Keratinocyte (primary cell): Measurements from ENCODE around the gene CHRNA5. TPM values are rescaled to one million over a fixed set of nuclear protein-coding genes. Genes with fewer than 3 reads are reported as not detected.

ENCODE experiments used
- DNase-seq: peaks from one replicate; pipeline ENCODE4 v3.0.0-alpha.2; 2011; ENCODE audit warnings: low read depth, missing footprints, low spot score
- FAIRE-seq: peaks from 2 replicates; lab custom pipeline; 2011; peaks lifted over from hg19 to GRCh38; lab: Jason Lieb, UNC
- H2AFZ ChIP-seq: 2 replicates; pipeline ENCODE4 v1.6.0; 2012; ENCODE audit warnings: low read length, control low read depth, inconsistent platforms; ENCODE audit not compliant: control insufficient read depth
- H3K27ac ChIP-seq: 2 replicates; pipeline ENCODE4 v1.5.1; 2011; ENCODE audit warnings: low read length; ENCODE audit not compliant: control insufficient read depth, insufficient read depth
- H3K27me3 ChIP-seq: 3 replicates; pipeline ENCODE4 v1.6.0; 2011; ENCODE audit warnings: low read length; ENCODE audit not compliant: control insufficient read depth, insufficient read depth; ENCODE audit errors: extremely low read depth
- H3K36me3 ChIP-seq, 2 experiments: 2 replicates in 1 of 2; 3 replicates in 1 of 2; pipeline ENCODE4 v1.5.1; 2011; ENCODE audit warnings: low read length in 2 of 2, mild to moderate bottlenecking in 1 of 2; ENCODE audit not compliant: control insufficient read depth in 2 of 2, insufficient read depth in 2 of 2; ENCODE audit errors: extremely low read depth in 1 of 2
- H3K4me1 ChIP-seq: 3 replicates; pipeline ENCODE4 v1.5.1; 2011; ENCODE audit warnings: low read length; ENCODE audit not compliant: control insufficient read depth, insufficient read depth; ENCODE audit errors: extremely low read depth
- H3K4me2 ChIP-seq: 3 replicates; pipeline ENCODE4 v1.6.0; 2011; ENCODE audit warnings: low read depth, low read length; ENCODE audit not compliant: control insufficient read depth, insufficient read depth; ENCODE audit errors: extremely low read depth
- H3K4me3 ChIP-seq, 3 experiments: fragments of 200-600 bp in 1 of 3; sonication (generic) in 1 of 3; 2 replicates in 2 of 3; 3 replicates in 1 of 3; pipeline ENCODE4 v1.5.1; 2011 to 2016; ENCODE audit warnings: low read length in 3 of 3, mild to moderate bottlenecking in 3 of 3, control low read depth in 2 of 3, inconsistent platforms in 1 of 3, low read depth in 1 of 3, mixed read lengths in 1 of 3, mixed run types in 1 of 3, moderate library complexity in 1 of 3; ENCODE audit not compliant: control insufficient read depth in 2 of 3, insufficient read depth in 2 of 3; ENCODE audit errors: extremely low read depth in 1 of 3
- H3K79me2 ChIP-seq: 2 replicates; pipeline ENCODE4 v1.6.0; 2012; ENCODE audit warnings: low read length; ENCODE audit not compliant: control insufficient read depth, insufficient read depth
- H3K9ac ChIP-seq: 3 replicates; pipeline ENCODE4 v1.6.0; 2011; ENCODE audit warnings: low read length; ENCODE audit not compliant: control insufficient read depth, insufficient read depth; ENCODE audit errors: extremely low read depth
- H3K9me1 ChIP-seq: 3 replicates; pipeline ENCODE4 v1.6.0; 2011; ENCODE audit warnings: low read length; ENCODE audit not compliant: control insufficient read depth, insufficient read depth; ENCODE audit errors: extremely low read depth
- H3K9me3 ChIP-seq: 2 replicates; pipeline ENCODE4 v1.5.1; 2012; ENCODE audit warnings: low read depth, low read length; ENCODE audit not compliant: control insufficient read depth
- H4K20me1 ChIP-seq: 3 replicates; pipeline ENCODE4 v1.6.0; 2011; ENCODE audit warnings: low read length; ENCODE audit not compliant: control insufficient read depth, insufficient read depth; ENCODE audit errors: extremely low read depth
- EZH2 ChIP-seq: IDR thresholded peaks from one replicate; pipeline ENCODE4 v1.6.1; 2012; ENCODE audit warnings: inconsistent platforms, mild to moderate bottlenecking, low read length, moderate library complexity
- dilution Hi-C: fragments of 300-500 bp; cut with MboI; formaldehyde crosslinking; loops from one replicate; pipeline ENCODE4 v1.7.0; 2020; ENCODE audit warnings: low sequenced_read_pairs; ENCODE audit not compliant: extremely low pct_ligation_motif_present
- polyA plus RNA-seq, 5 experiments: library from polyadenylated mRNA; depleted of rRNA in 3 of 5; stranded (reverse) in 3 of 5; stranded (forward) in 1 of 5; unstranded in 1 of 5; fragments of >200 nt; gene quantifications; 1 replicate in 1 of 5; 2 replicates in 3 of 5; 3 replicates in 1 of 5; pipeline versions ENCODE4 v1.2.1 to v1.2.3, GENCODE V29; 2011 to 2012; ENCODE audit warnings: missing spikeins in 2 of 5, low read depth in 1 of 5, low replicate concordance in 1 of 5
- TF ChIP-seq, protein P1 (sequence below), 3 experiments: IDR thresholded peaks in 1 of 3; conservative IDR thresholded peaks in 1 of 3; optimal IDR thresholded peaks in 1 of 3; 2 replicates in 2 of 3; 3 replicates in 1 of 3; pipeline versions ENCODE3 to v1.5.1; 2011; ENCODE audit warnings: low read length in 3 of 3, mild to moderate bottlenecking in 3 of 3, moderate library complexity in 2 of 3, control low read depth in 1 of 3, inconsistent platforms in 1 of 3; ENCODE audit not compliant: insufficient read depth in 2 of 3; ENCODE audit errors: extremely low read depth in 1 of 3

CHRNA5 gene
- polyA plus RNA-seq, 1 donor (not counting 4 experiments of a cell fraction or from before 2014, with no cell fraction given), result 10.0 TPM

DNA sequence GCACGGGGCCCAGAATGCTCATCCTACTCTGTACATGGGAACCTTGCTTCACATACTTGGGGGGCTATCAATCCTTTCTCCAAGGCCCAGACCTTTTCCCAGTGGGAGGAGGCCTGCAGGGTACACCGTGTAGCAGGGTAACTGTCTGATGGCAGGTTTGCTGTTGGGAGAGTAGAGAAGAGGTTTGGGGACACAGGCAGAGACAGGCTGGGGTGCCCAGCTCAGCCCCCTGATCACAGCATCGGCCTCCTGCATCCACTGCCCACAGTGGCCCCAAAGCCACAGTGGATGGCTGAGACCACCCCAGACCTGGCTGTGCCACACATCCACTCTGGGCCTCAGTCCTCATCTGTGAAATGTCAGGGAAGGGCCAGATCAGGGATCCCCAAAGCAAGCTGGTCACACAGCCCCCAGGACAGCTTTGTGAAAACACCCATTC, 49.9 kb downstream of the CHRNA5 start:
- H3K9ac ChIP-seq, result no peak overlapping the region
- H3K9me1 ChIP-seq, result no peaks in the 10 kb centered on the region
- no peaks in the 10 kb centered on the region for H3K79me2 ChIP-seq
- no peaks in the 10 kb centered on the region for H3K9me3 ChIP-seq
- H2AFZ ChIP-seq, result no peak overlapping the region
- TF ChIP-seq EZH2, result no peak
- TF ChIP-seq, protein P1, sequence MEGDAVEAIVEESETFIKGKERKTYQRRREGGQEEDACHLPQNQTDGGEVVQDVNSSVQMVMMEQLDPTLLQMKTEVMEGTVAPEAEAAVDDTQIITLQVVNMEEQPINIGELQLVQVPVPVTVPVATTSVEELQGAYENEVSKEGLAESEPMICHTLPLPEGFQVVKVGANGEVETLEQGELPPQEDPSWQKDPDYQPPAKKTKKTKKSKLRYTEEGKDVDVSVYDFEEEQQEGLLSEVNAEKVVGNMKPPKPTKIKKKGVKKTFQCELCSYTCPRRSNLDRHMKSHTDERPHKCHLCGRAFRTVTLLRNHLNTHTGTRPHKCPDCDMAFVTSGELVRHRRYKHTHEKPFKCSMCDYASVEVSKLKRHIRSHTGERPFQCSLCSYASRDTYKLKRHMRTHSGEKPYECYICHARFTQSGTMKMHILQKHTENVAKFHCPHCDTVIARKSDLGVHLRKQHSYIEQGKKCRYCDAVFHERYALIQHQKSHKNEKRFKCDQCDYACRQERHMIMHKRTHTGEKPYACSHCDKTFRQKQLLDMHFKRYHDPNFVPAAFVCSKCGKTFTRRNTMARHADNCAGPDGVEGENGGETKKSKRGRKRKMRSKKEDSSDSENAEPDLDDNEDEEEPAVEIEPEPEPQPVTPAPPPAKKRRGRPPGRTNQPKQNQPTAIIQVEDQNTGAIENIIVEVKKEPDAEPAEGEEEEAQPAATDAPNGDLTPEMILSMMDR (optimal IDR thresholded peaks at IDR 0.05 in 1 of 3, IDR thresholded peaks at IDR 0.05 in 1 of 3, conservative IDR thresholded peaks at IDR 0.05 in 1 of 3; ENCODE audit: extremely low read depth in 1 of 3, insufficient read depth in 2 of 3, low read length in 3 of 3), result no peak
- peaks cover 15% of the 10 kb centered on the region for H3K27me3 ChIP-seq
- H4K20me1 ChIP-seq, result no peaks in the 10 kb centered on the region
- DNase-seq, result no peak
- no peak overlapping the region for H3K4me2 ChIP-seq
- no peak for FAIRE-seq
- H3K4me1 ChIP-seq, result no peaks in the 10 kb centered on the region
- no peak overlapping the region for H3K27ac ChIP-seq
- H3K36me3 ChIP-seq, result no peaks in the 10 kb centered on the region
- dilution Hi-C loops, result no loop called here
- no peak overlapping the region for H3K4me3 ChIP-seq

DNA sequence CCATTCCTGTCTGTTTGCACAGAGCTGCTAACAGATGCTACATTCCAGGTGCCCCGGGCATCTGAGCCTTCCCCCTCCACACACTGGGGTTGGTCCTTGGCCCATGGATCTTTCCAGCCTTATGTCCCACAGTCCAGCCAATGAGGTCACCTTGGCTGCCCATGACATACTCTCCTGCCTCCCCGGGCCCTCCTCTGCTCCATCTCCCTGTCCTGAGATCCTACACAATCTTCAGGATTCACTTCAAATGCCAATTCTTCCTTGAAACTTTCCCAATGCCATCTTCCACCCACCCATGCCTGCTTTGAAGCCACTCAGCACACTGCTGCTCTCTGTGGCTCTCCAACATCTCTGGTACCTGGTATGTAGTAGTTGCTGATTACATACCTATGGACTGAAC, 51.2 kb downstream of the CHRNA5 start:
- Histone ChIP-seq H3K9ac (no peak overlapping the region), H3K79me2 (no peaks in the 10 kb centered on the region), H3K9me3 (no peaks in the 10 kb centered on the region), H3K27ac (no peak overlapping the region), H3K27me3 (peaks cover 28% of the 10 kb centered on the region), H2AFZ (no peak overlapping the region), H3K36me3 (no peaks in the 10 kb centered on the region), H3K4me2 (no peak overlapping the region), H3K4me1 (no peaks in the 10 kb centered on the region), H3K9me1 (no peaks in the 10 kb centered on the region), H3K4me3 (no peak overlapping the region), H4K20me1 (no peaks in the 10 kb centered on the region)
- dilution Hi-C loops, result no loop called here
- no peak for DNase-seq
- TF ChIP-seq, protein P1 (optimal IDR thresholded peaks at IDR 0.05 in 1 of 3, IDR thresholded peaks at IDR 0.05 in 1 of 3, conservative IDR thresholded peaks at IDR 0.05 in 1 of 3; ENCODE audit: extremely low read depth in 1 of 3, insufficient read depth in 2 of 3, low read length in 3 of 3), result no peak
- no peak for TF ChIP-seq EZH2
- no peak for FAIRE-seq
